Keratinocyte (primary cell): Measurements from ENCODE around the gene FAM210B.

Source experiments
- CTCF ChIP-seq, 3 experiments: IDR thresholded peaks in 1 of 3; conservative IDR thresholded peaks in 1 of 3; optimal IDR thresholded peaks in 1 of 3; 2 replicates in 2 of 3; 3 replicates in 1 of 3; pipeline versions ENCODE3 to v1.5.1; 2011; ENCODE audit warnings: low read length in 3 of 3, mild to moderate bottlenecking in 3 of 3, moderate library complexity in 2 of 3, control low read depth in 1 of 3, inconsistent platforms in 1 of 3; ENCODE audit not compliant: insufficient read depth in 2 of 3; ENCODE audit errors: extremely low read depth in 1 of 3
- EZH2 ChIP-seq: IDR thresholded peaks from one replicate; pipeline ENCODE4 v1.6.1; 2012; ENCODE audit warnings: inconsistent platforms, mild to moderate bottlenecking, low read length, moderate library complexity

- TF ChIP-seq CTCF (optimal IDR thresholded peaks at IDR 0.05 in 1 of 3, IDR thresholded peaks at IDR 0.05 in 1 of 3, conservative IDR thresholded peaks at IDR 0.05 in 1 of 3; ENCODE audit: extremely low read depth in 1 of 3, insufficient read depth in 2 of 3, low read length in 3 of 3) (no peak), EZH2 (no peak)
Measured at GRCh38 chr20:56373942-56374341, 15.2 kb downstream of the FAM210B start.
